Epithelial cell of esophagus (primary cell): ENCODE results near the gene MAS1.

Experiments
- DNase-seq: peaks from one replicate; pipeline ENCODE4 v3.0.0; 2010; ENCODE audit warnings: low read depth
- H3K4me3 ChIP-seq: 2 replicates; pipeline ENCODE4 v1.5.1; 2011; ENCODE audit warnings: mild to moderate bottlenecking, low read length, control low read depth
- CTCF ChIP-seq: IDR thresholded peaks from 2 replicates; pipeline ENCODE4 v1.5.1; 2011; ENCODE audit warnings: low read depth, mild to moderate bottlenecking, low read length, control low read depth, inconsistent platforms; ENCODE audit not compliant: insufficient read depth; ENCODE audit errors: missing control alignments

MAS1 gene

GRCh38 chr6:159879856-159880255 is 10.9 kb upstream of the MAS1 start:
- no peak overlapping the region for H3K4me3 ChIP-seq
- no peak for TF ChIP-seq CTCF
- DNase-seq, result no peak

GRCh38 chr6:159880412-159880975 is 10.3 kb upstream of the MAS1 start:
- H3K4me3 ChIP-seq, result no peak overlapping the region

GRCh38 chr6:159884720-159885119 is 6.1 kb upstream of the MAS1 start:
- no peak for TF ChIP-seq CTCF
- DNase-seq, result no peak
- H3K4me3 ChIP-seq, result no peak overlapping the region

More at GRCh38 chr6:159880412-159880975, 10.3 kb upstream of the MAS1 start:
- DNase-seq, result no peak
- TF ChIP-seq CTCF, result no peak

- no peak for TF ChIP-seq CTCF
- DNase-seq, result no peak
- H3K4me3 ChIP-seq, result no peak overlapping the region
These were observed 4.5 kb upstream of the MAS1 start for GRCh38 chr6:159886270-159886669.

GRCh38 chr6:159887146-159887545 is 3.6 kb upstream of the MAS1 start:
- H3K4me3 ChIP-seq, result no peak overlapping the region
- DNase-seq, result no peak
- no peak for TF ChIP-seq CTCF

GRCh38 chr6:159887761-159888160 is 3.0 kb upstream of the MAS1 start:
- no peak for DNase-seq
- no peak overlapping the region for H3K4me3 ChIP-seq
- TF ChIP-seq CTCF, result no peak

GRCh38 chr6:159890201-159890600 is 587 bp upstream of the MAS1 start:
- DNase-seq, result no peak
- TF ChIP-seq CTCF, result no peak
- H3K4me3 ChIP-seq, result no peak overlapping the region
